HFF-Myc (cell line): ENCODE results near the gene SH3RF3.

Experiments used
- DNase-seq: peaks from one replicate; pipeline ENCODE4 v3.0.0-alpha.2; 2011; ENCODE audit warnings: low read depth; ENCODE audit errors: extremely low read depth
- H3K4me3 ChIP-seq: replicated peaks from 2 replicates; pipeline ENCODE4 v1.5.1; 2011; ENCODE audit warnings: low read depth, mild to moderate bottlenecking, control low read depth, low read length
- TF ChIP-seq, protein P1 (sequence below): IDR thresholded peaks from 2 replicates; pipeline ENCODE4 v1.5.1; 2012; ENCODE audit warnings: mild to moderate bottlenecking, low read depth, low read length, control low read depth; ENCODE audit errors: missing control alignments

Gene SH3RF3

GRCh38 chr2:109478906-109479493, 350.0 kb downstream of the SH3RF3 start:
- DNase-seq = no peak
- H3K4me3 ChIP-seq = no peak overlapping the region
- TF ChIP-seq, protein P1, sequence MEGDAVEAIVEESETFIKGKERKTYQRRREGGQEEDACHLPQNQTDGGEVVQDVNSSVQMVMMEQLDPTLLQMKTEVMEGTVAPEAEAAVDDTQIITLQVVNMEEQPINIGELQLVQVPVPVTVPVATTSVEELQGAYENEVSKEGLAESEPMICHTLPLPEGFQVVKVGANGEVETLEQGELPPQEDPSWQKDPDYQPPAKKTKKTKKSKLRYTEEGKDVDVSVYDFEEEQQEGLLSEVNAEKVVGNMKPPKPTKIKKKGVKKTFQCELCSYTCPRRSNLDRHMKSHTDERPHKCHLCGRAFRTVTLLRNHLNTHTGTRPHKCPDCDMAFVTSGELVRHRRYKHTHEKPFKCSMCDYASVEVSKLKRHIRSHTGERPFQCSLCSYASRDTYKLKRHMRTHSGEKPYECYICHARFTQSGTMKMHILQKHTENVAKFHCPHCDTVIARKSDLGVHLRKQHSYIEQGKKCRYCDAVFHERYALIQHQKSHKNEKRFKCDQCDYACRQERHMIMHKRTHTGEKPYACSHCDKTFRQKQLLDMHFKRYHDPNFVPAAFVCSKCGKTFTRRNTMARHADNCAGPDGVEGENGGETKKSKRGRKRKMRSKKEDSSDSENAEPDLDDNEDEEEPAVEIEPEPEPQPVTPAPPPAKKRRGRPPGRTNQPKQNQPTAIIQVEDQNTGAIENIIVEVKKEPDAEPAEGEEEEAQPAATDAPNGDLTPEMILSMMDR = no peak

DNA sequence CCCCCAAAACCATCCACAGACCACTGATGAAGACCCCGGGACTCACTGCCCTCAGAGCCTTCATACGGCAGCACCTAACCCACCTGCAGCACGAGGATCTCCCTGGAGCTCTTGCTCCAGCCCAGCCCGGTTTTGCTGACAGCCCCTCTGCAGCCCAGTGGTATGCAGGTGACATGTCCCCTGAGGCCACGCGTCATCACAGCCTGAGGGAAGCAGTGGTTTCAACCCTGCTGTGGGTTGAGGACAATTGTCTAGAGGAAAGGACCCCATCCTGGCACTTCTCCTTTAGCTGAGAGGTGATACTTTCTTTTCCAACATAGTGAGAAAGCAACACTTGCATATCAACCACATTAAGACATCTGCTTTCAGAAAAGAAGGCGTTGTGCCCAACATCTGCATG, 350.8 kb downstream of the SH3RF3 start:
- TF ChIP-seq, protein P1 = no peak
- no peak overlapping the region for H3K4me3 ChIP-seq
- no peak for DNase-seq

GRCh38 chr2:109480486-109481195, 351.6 kb downstream of the SH3RF3 start:
- no peak for DNase-seq
- no peak overlapping the region for H3K4me3 ChIP-seq
- TF ChIP-seq, protein P1 = no peak

- TF ChIP-seq, protein P1 = no peak
- DNase-seq = no peak
- H3K4me3 ChIP-seq = no peak overlapping the region
Measured at GRCh38 chr2:109481196-109481555, 352.2 kb downstream of the SH3RF3 start.

DNA sequence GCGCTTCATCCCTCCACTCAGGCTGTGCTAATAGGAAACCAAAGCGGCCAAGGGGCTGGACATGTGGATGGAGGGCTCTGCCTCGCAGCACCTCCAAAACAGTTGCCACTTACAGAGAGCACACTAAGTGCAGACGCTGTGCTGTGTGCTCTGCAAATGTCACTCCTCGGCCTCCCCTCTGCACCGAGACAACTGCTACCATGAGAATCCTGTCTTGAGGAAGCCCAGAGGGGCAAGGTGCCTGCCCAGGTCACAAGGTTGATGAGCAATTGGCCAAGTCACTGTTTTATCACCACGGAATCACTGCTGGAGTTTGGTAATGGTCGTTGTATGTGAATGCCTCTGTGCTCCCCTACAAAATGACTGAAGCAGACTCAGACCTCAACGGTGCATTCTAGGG, 352.6 kb downstream of the SH3RF3 start:
- no peak overlapping the region for H3K4me3 ChIP-seq
- DNase-seq = no peak
- TF ChIP-seq, protein P1 = no peak

GRCh38 chr2:109482361-109482861, 353.4 kb downstream of the SH3RF3 start:
- DNase-seq = no peak
- TF ChIP-seq, protein P1 = no peak
- no peak overlapping the region for H3K4me3 ChIP-seq
